Esophagus squamous epithelium (tissue), 5 donors: ENCODE measurements around the gene JUNB. TPM values are rescaled to one million over a fixed set of nuclear protein-coding genes. Genes with fewer than 3 reads are reported as not detected.

Source experiments
- DNase-seq: peaks from one replicate; lab custom pipeline; 2025; lab: John Stamatoyannopoulos, UW
- H3K27ac ChIP-seq, 4 donors: fragments of 200-600 bp; sonication (generic); one replicate each; pipeline ENCODE4 v1.5.1; 2016 to 2019; ENCODE audit warnings: mild to moderate bottlenecking in 1 of 4
- H3K27me3 ChIP-seq, 4 donors: fragments of 200-600 bp; sonication (generic); 1 replicate in 3 of 4; 2 replicates in 1 of 4; pipeline versions ENCODE4 v1.5.1 to v1.6.0; 2017 to 2021; ENCODE audit warnings: antibody characterized with exemption in 1 of 4
- H3K36me3 ChIP-seq, 3 donors: fragments of 200-600 bp; sonication (generic); one replicate each; pipeline ENCODE4 v1.5.1; 2016 to 2019
- H3K4me1 ChIP-seq, 3 donors: fragments of 200-600 bp; sonication (generic); one replicate each; pipeline ENCODE4 v1.5.1; 2017 to 2019
- H3K4me3 ChIP-seq, 4 donors: fragments of 200-600 bp; sonication (generic); 1 replicate in 3 of 4; 2 replicates in 1 of 4; pipeline ENCODE4 v1.5.1; 2016 to 2019; ENCODE audit warnings: mild to moderate bottlenecking in 2 of 4, moderate library complexity in 1 of 4
- H3K9me3 ChIP-seq, 3 donors: fragments of 200-600 bp; sonication (generic); one replicate each; pipeline ENCODE4 v1.5.1; 2016 to 2019
- POLR2A ChIP-seq, 4 donors: fragments of 450-650 bp; IDR thresholded peaks; one replicate each; pipeline ENCODE4 v1.6.1; 2017; ENCODE audit warnings: antibody characterized with exemption in 4 of 4, mild to moderate bottlenecking in 4 of 4, moderate library complexity in 3 of 4
- WGBS, 2 donors: methylation state at CpG; one replicate each; pipeline ENCODE4 v1.1.5; 2018; 5-methylcytosine and 5-hydroxymethylcytosine counted together
- intact Hi-C: fragments of 100-400 bp; cut with DNase I; formaldehyde crosslinking; loops from one replicate; pipeline ENCODE4 v1.15.0; 2022
- total RNA-seq, 4 donors: library from RNA; depleted of rRNA; stranded (reverse); fragments of >200 nt; gene quantifications; one replicate each; pipeline ENCODE4 v1.1.0, GENCODE V29; 2016
- TF ChIP-seq, protein P1 (sequence below), 6 experiments: fragments of 450-650 bp in 4 of 6; fragments of 200-600 bp in 2 of 6; sonication (generic) in 2 of 6; IDR thresholded peaks; one replicate each; pipeline ENCODE4 v1.5.1; 2016 to 2019; ENCODE audit warnings: antibody characterized with exemption in 6 of 6, mild to moderate bottlenecking in 4 of 6, moderate library complexity in 4 of 6
- donor health status: DM: yes; HTN: yes; CAD: no.

JUNB gene
- total RNA-seq, 4 donors from 2014 or later = 260 to 945 (median 388) TPM

DNA sequence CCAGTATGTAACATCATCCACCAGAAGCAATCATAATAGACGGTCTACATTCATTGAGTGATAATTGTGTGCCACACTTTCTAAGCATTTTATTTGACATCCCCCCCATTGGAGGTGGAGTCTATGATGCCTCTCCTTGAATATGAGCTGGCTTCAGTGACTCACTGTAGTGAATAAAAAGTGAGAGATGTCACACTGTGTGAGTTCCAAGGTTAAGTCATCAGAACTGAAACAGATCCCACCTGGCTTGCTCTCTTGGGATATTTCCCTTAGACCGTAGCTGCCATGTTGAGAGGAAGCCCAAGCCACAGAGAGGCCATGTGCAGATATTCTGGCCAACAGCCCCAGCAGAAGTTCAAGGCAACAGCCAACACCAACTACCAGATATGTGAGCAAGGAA is 30.5 kb downstream of the JUNB start:
- WGBS, 2 donors = 78 to 87% methylated on average over 2 of the region's 2 CpGs
- H3K4me3 ChIP-seq = no peak overlapping the region
- no peaks in the 10 kb centered on the region for H3K9me3 ChIP-seq
- peaks cover 0 to 33% (median 7%) of the 10 kb centered on the region in 4 donors for H3K27me3 ChIP-seq
- intact Hi-C loops = no loop called here
- H3K27ac ChIP-seq = no peak overlapping the region
- no peak for TF ChIP-seq POLR2A (IDR thresholded peaks at IDR 0.05)
- TF ChIP-seq, protein P1, sequence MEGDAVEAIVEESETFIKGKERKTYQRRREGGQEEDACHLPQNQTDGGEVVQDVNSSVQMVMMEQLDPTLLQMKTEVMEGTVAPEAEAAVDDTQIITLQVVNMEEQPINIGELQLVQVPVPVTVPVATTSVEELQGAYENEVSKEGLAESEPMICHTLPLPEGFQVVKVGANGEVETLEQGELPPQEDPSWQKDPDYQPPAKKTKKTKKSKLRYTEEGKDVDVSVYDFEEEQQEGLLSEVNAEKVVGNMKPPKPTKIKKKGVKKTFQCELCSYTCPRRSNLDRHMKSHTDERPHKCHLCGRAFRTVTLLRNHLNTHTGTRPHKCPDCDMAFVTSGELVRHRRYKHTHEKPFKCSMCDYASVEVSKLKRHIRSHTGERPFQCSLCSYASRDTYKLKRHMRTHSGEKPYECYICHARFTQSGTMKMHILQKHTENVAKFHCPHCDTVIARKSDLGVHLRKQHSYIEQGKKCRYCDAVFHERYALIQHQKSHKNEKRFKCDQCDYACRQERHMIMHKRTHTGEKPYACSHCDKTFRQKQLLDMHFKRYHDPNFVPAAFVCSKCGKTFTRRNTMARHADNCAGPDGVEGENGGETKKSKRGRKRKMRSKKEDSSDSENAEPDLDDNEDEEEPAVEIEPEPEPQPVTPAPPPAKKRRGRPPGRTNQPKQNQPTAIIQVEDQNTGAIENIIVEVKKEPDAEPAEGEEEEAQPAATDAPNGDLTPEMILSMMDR (IDR thresholded peaks at IDR 0.05) = no peak
- H3K4me1 ChIP-seq = peaks cover 5 to 8% (median 6%) of the 10 kb centered on the region in 3 donors
- DNase-seq = no peak
- no peaks in the 10 kb centered on the region for H3K36me3 ChIP-seq

DNA sequence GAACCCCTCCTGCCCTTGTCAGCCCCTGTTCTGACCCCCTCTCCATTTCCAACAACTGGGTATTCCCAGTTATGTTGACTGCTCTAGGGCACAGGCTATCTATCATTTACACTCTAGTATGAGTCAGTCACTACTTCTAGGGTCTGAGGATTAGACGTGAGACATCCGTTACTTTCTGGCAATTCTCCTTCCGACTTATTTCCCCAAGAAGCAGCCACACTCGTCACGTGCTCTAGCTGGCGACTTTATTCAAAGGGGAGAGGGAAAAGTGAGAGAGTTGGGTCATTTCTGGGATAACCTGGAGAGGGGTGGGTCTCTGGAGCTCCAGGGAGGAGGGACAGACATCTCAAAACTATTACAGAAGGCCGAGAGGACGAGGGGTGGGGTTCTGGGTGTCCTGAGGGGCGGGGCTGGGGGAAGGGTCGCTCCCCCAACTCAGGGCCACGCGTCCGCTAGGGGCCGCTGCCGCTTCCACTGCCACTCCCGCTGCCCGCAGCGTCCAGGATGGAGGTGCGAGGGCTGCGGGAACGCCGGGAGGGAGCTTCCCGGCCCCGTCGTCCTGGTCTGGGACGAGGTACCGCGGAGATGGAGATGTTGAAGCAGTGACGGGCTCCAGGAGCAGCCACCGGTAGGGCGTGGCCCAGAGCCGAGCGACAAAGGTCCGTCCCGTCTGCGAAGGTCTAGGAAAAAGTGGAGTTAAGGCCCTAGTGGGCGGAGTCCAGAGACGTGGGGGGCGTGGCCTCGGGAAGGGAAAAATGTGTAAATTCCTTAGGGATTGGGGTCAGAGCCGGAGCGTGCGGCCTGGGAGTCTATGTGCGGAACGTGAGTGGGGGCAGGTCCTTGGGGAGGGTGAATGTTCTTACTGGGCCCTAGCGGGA is 34.2 kb downstream of the JUNB start:
- Histone ChIP-seq H3K36me3 (no peaks in the 10 kb centered on the region), H3K4me1 (peaks cover 5 to 20% (median 11%) of the 10 kb centered on the region in 3 donors), H3K27ac (no peak overlapping the region), H3K9me3 (no peaks in the 10 kb centered on the region), H3K27me3 (peaks cover 0 to 71% (median 8%) of the 10 kb centered on the region in 4 donors), H3K4me3 (peak overlapping the region in 1 of 4 donors; percentile 34)
- 7 to 14% methylated on average over 29 to 32 of the region's 46 CpGs for WGBS, 2 donors
- intact Hi-C loops = no loop called here
- TF ChIP-seq, protein P1 (IDR thresholded peaks at IDR 0.05) = peak in 1 of 6 experiments; percentile 17
- TF ChIP-seq POLR2A (IDR thresholded peaks at IDR 0.05) = no peak
- DNase-seq = no peak

DNA sequence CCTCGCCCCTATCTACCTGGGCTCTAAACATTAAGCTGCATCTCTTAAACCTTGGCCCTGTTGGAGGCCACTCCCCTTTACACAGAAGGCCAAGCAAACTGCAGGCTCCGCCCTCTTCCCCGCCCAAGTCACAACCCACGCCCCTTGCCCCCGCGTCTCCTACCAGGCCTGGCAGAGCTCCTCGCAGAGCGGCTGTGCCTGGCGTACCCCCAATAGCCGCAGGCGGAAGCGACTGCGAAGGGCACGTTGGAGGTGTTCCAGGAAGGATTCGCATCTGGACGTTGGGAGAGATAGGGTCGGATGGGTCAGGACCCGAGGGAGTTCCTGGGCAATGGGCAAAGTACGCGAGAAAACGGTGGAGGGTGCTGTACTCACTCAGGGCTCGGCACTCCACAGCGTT is 37.2 kb downstream of the JUNB start:
- 15% methylated on average over 3 to 11 of the region's 23 CpGs for WGBS, 2 donors

DNA sequence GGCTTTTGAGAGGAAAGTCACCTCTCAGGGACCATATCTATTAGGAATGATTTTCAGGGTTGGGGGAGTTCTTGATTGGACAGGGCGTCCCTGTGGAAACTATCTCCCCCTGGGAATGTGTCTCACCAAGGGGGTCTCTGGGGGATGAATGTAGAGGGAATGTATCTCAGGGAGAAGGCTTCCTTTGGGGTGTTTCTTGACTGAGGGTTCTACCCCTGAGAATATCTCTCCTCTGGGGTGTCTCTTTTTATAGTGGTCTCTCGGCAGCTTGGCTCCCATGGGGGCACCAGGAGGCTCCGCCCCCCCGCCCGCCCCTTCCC is 42.1 kb downstream of the JUNB start:
- intact Hi-C loops = no loop called here
- H3K4me1 ChIP-seq = peaks cover 4 to 54% (median 17%) of the 10 kb centered on the region in 3 donors

More for the DNA sequence above, 37.2 kb downstream of the JUNB start:
- Histone ChIP-seq H3K27ac (no peak overlapping the region), H3K4me1 (peaks cover 5 to 34% (median 19%) of the 10 kb centered on the region in 3 donors), H3K27me3 (peaks cover 4 to 100% (median 17%) of the 10 kb centered on the region in 4 donors), H3K9me3 (no peaks in the 10 kb centered on the region), H3K36me3 (no peaks in the 10 kb centered on the region), H3K4me3 (no peak overlapping the region)
- DNase-seq = no peak
- intact Hi-C loops = no loop called here
- no peak for TF ChIP-seq POLR2A (IDR thresholded peaks at IDR 0.05)
- TF ChIP-seq, protein P1 (IDR thresholded peaks at IDR 0.05) = no peak

More for the DNA sequence above, 42.1 kb downstream of the JUNB start:
- peaks cover 22 to 100% (median 32%) of the 10 kb centered on the region in 4 donors for H3K27me3 ChIP-seq
- WGBS, 2 donors = 0 to 14% methylated on average over 1 of the region's 5 CpGs
- TF ChIP-seq, protein P1 (IDR thresholded peaks at IDR 0.05) = no peak
- no peak for TF ChIP-seq POLR2A (IDR thresholded peaks at IDR 0.05)
- H3K36me3 ChIP-seq = no peaks in the 10 kb centered on the region
- H3K4me3 ChIP-seq = peak overlapping the region; percentile 18 to 70 (median 41)
- H3K9me3 ChIP-seq = no peaks in the 10 kb centered on the region
- no peak for DNase-seq
- no peak overlapping the region for H3K27ac ChIP-seq
